GM19452 (cell line): Measurements from ENCODE around the gene FNDC1.
"Not testable (repeated sequence)": the region's sequence is repeated elsewhere in the genome, so short reads cannot be mapped to it uniquely, and the experiment has no call there.

ENCODE experiments used
- ATAC-seq: cut with Tn5 transposase; IDR thresholded peaks from one replicate; pipeline ENCODE4 v1.9.1; 2021; ENCODE audit not compliant: unreplicated experiment

The FNDC1 gene

GRCh38 chr6:159254186-159254585 lies 85.0 kb downstream of the FNDC1 start:
- no peak for ATAC-seq

GRCh38 chr6:159255434-159255951 lies 86.3 kb downstream of the FNDC1 start:
- ATAC-seq, result no peak

- ATAC-seq, result no peak
Measured at GRCh38 chr6:159256128-159256527, 86.9 kb downstream of the FNDC1 start.

- ATAC-seq, result no peak
Measured at GRCh38 chr6:159257846-159258245, 88.6 kb downstream of the FNDC1 start.

- no peak for ATAC-seq
Measured at GRCh38 chr6:159259441-159260125, 90.4 kb downstream of the FNDC1 start.

GRCh38 chr6:159260208-159260607 lies 91.0 kb downstream of the FNDC1 start:
- ATAC-seq, result no peak

- ATAC-seq, result no peak
Measured at GRCh38 chr6:159261995-159262394, 92.8 kb downstream of the FNDC1 start.

GRCh38 chr6:159262586-159262985 lies 93.4 kb downstream of the FNDC1 start:
- no peak for ATAC-seq

- no peak for ATAC-seq
Measured at GRCh38 chr6:159267165-159267564, 98.0 kb downstream of the FNDC1 start.

GRCh38 chr6:159268511-159268910 lies 99.3 kb downstream of the FNDC1 start:
- no peak for ATAC-seq

GRCh38 chr6:159271257-159271656 lies 102.1 kb downstream of the FNDC1 start:
- no peak for ATAC-seq

- no peak for ATAC-seq
Measured at GRCh38 chr6:159278626-159279025, 109.4 kb downstream of the FNDC1 start.

GRCh38 chr6:159279790-159280277 lies 110.6 kb downstream of the FNDC1 start:
- no peak for ATAC-seq

GRCh38 chr6:159282421-159282820 lies 113.2 kb downstream of the FNDC1 start:
- ATAC-seq, result no peak

- not testable (repeated sequence) for ATAC-seq
Measured at GRCh38 chr6:159284661-159285060, 115.5 kb downstream of the FNDC1 start.

GRCh38 chr6:159298840-159299239 lies 129.6 kb downstream of the FNDC1 start:
- ATAC-seq, result no peak

GRCh38 chr6:159299566-159299965 lies 130.4 kb downstream of the FNDC1 start:
- no peak for ATAC-seq

- no peak for ATAC-seq
Measured at GRCh38 chr6:159301277-159301676, 132.1 kb downstream of the FNDC1 start.

GRCh38 chr6:159301810-159302593 lies 132.8 kb downstream of the FNDC1 start:
- ATAC-seq, result no peak

- ATAC-seq, result no peak
Measured at GRCh38 chr6:159302594-159302992, 133.4 kb downstream of the FNDC1 start.

GRCh38 chr6:159303159-159303558 lies 134.0 kb downstream of the FNDC1 start:
- no peak for ATAC-seq

- ATAC-seq, result no peak
Measured at GRCh38 chr6:159303784-159304183, 134.6 kb downstream of the FNDC1 start.
